ENCODE results near the gene SHISAL1.

The SHISAL1 gene

DNA sequence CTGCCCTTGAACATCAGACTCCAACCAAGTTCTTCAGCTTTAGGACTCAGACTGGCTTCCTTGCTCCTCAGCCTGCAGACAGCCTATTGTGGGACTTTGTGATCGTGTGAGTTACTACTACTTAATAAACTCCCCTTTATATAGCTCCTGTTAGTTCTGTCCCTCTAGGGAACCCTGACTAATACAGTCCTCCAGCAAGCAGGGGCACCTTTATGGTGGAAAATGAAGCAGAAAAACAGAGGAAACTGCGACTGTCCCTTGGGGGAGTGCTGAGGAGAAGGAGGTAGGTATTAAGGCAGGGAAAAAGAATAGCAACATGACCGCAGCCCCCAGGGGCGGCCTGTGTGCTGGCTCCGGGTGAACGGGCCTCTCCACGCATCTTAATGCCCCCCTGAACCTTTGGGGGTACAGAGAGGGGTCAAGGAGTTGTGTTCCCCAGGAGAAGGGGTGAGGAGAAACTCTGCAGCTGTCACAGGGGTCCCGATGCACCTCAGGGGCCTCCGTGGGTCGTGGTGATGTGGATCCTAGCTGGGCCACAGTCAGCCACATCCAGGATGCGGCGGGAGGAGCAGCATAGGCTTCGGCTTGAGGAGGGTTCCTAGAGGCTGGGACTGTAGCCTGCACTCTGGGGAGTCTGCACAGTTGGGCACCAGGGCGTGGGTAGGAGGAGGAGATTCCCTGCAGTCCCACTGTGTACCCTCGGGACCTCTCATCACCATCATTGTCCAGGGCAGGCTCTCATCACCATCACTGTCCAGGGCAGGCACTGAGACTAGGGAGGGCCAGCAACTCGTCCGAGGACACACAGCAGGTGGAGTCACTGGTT is 34.3 kb downstream of the SHISAL1 start:
- no peak for DNase-seq (ENCODE audit: low read depth, low spot score)

DNA sequence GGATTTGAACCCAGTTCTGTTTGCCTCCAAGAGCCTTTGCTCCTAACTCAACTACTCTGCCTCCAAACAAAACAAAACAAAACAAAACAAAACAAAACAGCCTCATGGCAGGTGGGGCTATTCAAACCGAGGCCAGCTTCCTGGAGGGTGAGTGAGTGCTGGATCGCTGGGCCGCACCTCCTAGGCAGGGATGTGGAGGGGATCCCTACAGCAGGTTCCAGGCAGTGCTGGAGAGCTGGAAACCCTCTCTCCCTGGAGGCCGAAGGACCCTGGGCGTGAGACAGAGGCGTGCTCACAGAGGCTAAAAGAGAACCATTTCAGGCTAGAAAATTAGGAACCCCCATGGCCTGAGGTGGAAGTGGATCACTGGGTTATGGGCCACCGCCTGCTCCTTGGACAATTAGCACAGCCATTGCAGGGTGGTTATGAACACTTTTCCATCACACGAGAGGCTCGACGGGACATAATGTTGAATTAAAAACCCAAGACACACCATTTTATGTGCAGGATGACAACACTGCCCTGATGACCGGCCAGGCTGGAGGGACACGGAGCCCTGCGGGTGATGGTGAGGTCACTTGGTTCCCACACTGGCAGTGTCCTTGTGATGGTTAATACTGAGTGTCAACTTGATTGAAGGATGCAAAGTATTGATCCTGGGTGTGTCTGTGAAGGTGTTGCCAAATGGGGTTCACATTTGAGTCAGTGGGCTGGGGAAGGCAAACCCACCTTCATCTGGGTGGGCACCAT is 35.2 kb downstream of the SHISAL1 start:
- DNase-seq (ENCODE audit: low read depth, low spot score), result no peak

DNA sequence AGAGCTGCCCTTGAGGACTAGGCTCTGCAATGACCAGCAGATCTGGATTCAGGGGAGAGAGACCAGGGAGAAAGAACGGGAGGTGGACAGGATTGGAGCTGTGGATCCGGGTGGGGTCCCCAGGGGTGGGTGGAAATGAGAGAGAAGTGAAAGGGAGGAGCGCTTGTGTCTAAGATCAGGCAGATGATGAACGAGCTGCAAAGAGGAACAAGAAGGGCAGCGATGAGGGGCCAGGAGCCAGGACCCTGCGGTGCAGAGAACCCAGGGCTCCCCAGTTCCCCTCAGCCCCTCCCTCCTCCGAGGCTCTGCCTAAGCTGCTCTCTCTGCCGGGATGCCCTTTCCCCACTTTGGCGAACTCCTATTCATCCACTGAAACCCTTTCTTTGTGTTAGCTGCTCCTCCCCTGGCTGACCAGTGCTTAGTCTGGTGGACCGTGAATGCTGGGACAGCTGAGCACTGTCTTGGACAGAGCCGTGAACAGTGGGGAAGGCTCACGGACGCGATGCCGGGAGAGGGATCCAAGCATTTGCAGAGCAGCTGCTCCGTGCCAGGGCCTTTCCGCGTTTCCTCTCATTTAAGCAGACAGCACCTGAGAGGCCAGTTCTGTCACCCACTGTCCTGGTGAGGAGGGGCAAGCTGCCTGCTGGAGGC is 35.9 kb downstream of the SHISAL1 start:
- no peak for DNase-seq (ENCODE audit: low read depth, low spot score)

DNA sequence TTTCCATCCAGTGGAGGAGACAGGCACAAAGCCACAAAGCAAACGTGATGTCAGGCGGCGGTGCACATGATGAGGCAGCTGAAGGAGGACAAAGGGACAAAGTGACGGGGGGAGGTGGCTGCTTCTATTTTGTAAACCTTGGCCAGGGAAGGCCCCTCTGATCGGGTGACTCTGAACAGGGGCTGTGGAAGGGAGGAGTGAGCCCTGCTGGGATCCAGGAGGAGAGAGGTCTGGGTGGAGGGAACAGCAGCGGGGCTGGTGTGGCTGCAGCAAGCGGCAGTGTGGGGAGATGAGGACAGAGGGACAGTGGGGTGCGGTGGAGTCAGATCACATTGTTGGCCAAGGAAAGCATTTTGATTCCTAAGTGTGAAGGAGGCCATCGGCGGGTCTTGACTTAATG is 36.7 kb downstream of the SHISAL1 start:
- no peak for DNase-seq (ENCODE audit: low read depth, low spot score)

DNA sequence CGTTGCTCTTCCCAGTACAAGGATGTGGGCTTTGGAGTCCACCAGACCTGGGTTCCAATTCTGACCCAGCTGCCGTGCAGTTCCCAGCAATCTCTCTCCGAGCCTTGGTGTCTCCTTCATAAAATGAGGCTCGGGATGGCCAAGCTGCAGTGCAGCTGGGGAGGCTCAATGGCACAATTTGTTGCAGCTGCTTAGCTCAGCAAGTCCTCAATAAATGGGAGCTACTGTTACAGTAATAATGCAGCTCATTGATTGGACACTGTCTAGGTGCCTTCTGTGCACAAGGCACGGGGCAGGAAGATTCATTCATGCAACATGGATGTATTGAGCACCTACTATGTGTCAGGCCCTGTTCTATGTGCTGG is 37.1 kb downstream of the SHISAL1 start:
- no peak for DNase-seq (ENCODE audit: low read depth, low spot score)

DNA sequence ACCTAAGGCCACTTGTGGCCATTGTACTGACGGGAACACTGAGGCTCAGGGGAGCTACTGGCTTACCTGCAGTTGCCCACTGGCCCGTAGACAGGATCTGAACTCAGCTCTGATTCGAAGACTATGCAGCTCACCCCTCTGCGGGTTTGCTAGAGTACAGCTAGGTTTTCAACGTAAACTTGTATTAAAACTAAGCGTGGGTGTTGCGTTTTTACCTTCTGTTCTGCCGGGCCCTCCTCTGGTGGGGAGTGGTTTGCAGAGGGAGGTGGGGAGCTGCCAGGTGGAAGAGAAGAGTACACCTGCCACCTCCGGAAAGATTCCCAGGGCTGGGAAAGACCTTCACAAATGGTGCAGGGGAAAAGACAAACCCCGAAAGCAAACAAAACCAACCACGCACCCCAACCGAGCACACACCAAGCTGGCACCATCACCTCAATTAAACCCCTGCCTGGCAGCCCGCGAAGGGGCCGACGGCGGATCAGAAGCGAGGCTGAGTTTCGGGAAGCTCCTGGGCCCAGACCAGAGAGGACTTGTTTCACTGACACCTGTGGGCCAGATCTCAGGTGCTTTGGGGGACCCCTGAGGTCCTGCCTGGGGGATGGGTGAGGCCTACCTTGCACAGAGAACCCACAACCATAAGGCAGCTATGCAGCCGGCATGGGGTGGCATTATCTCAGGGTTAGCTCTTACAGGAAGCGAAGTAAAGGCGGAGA is 37.7 kb downstream of the SHISAL1 start:
- no peak for DNase-seq (ENCODE audit: low read depth, low spot score)

DNA sequence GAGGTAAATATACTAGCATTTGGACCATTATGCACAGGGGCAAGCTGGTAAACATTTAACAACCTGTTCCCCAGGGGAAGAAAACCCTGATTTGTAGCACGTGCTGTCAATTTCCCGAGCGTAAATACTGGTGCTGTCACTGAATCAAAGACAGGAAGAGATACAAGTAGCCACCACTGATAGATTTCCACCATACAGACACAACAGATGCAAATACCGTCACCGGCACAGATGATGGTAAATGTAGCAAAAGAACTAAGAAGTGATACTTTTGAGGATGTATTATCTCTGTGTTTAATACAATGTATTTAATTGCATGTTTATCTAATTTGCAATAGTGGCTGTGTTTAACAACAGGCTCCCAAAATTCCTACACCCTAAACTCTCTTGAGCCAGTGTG is 39.6 kb downstream of the SHISAL1 start:
- no peak for DNase-seq (ENCODE audit: low read depth, low spot score)

DNA sequence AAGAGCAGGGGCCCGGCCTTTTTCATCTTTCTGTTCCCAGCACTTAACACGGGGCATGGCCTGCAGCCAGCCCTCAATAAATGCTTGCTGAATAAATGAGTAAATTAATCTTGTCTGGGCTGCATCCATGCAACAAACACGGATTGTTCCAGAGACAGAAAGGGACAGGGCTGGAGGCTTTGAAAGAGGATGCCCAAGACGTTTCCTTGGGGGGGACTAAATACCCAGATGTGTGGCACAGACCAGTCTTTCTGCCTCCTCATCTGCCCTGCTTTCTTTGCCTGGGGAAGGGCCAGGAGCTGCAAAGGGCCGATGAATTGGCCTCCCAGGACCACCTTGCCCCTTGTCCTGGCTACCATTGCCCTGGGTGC is 40.4 kb downstream of the SHISAL1 start:
- no peak for DNase-seq (ENCODE audit: low read depth, low spot score)

DNA sequence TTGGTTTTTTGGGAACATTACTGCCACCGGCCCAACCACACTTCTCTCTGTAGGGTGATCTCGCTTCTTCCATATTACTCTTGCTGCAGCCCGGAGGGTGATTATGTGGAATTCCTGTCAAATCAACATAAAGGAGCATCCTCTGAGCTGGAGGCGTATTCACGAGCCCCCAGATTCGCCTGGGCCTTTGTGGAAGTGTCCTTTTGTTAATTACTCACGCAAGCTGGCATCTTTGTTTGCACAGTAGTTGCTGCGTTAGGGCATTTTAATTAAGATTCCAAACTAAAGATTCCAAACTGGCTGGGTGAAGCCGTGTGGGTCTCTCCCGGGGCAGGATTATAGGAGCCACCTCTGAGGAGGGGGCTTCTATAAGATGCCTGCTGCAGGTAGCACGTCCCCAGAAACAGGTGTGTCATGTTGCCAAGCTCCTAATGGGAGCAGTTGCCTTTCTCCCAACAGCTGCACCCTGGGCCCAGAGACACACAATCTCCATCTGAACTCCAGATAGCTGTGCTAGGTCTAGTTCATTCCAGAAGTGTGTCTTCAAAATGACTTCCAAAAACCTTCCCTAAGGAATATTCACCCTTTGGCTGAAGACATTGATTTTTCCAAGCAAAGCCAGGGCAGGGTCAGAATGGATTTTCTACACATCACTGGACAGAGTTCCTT is 40.9 kb downstream of the SHISAL1 start:
- DNase-seq (ENCODE audit: low read depth, low spot score), result no peak

DNA sequence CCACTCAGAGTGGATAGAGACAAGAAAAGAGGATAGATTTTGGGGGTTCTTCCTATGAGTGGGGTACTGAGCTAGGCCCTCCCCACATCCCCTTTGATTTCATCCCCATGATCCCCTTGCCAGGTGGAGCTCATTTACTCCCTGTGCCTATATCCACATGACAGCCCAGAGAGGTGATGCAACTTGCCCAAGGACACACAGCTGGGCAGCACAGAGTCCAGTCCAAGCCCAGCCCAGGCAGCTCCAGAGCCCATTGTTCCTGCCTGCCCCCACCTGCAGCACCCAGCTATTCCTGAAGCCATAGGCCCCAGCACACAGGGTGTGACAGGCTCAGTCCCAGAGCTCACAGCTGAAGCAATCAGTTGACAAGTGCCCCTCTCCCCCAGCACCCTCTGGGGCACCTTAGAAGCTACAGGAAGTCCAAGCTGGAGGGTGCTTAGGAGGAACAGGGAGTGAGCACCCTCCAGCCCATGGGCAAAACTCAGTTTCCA is 41.7 kb downstream of the SHISAL1 start:
- DNase-seq (ENCODE audit: low read depth, low spot score), result no peak

DNA sequence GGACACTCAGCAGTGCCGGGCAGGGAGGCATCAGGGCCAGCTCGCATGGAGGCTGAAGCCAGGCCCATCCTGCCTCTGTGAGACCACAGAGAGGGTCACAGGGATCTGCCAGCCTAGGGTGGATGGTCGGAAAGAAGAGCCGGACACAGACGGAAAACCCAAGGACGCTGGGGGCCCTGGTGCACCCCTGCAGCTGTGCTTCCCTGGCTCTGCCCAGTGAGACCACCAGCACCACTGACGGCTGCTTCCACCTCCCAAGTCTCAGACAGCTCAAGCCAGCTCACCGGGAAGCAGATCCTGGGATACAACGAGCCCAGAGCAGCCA is 42.2 kb downstream of the SHISAL1 start:
- no peak for DNase-seq (ENCODE audit: low read depth, low spot score)

DNA sequence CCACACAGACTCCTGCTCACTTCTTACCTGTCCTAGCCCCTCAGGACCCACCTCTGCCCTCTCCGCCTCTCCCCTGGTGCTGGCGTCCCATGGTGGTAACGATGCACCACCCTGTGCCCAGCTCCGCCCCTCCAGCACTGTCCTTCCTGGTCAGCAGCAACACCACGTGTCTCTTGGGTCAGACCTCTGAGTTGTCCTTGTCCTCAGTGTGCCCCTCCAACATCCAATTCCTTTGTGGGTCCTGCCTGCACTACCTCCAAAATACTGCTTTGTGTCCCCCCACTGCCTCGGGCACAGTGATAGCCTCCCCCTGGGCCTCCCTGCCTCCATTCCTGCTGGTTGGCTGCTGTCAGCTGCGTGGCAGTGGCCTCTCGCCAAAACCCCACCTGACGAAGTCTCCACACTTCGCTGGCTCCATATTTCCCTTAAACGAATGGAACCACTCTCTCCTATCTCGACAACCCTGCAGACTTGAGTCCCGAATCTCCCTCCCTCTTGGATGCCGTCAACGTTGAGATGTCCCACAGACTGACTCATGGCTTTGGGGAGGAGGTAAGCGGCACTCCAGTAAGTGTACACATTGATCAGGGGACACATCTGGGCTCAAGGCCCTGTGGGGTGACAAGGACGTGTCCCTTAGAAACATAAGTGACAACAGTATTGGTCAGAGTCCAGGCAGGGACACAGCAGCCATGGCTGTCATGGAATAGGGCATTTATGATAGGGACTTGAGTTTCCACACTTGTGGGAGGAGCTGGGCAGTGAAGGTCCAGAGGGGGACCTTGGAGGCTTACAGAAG is 42.8 kb downstream of the SHISAL1 start:
- DNase-seq (ENCODE audit: low read depth, low spot score), result no peak

DNA sequence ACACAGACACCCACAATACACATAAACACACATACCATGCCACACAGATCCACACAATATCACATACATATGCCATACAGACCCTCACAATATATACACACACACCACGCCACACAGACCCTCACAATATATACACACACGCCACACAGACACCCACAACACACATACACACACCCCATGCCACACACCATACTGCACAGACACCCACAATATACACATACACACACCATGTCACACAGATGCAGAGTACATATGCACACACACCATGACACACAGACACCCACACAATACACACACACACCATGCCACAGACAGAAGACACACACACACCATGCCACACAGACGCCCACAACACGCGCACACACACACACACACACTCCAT is 43.6 kb downstream of the SHISAL1 start:
- DNase-seq (ENCODE audit: low read depth, low spot score), result no peak

DNA sequence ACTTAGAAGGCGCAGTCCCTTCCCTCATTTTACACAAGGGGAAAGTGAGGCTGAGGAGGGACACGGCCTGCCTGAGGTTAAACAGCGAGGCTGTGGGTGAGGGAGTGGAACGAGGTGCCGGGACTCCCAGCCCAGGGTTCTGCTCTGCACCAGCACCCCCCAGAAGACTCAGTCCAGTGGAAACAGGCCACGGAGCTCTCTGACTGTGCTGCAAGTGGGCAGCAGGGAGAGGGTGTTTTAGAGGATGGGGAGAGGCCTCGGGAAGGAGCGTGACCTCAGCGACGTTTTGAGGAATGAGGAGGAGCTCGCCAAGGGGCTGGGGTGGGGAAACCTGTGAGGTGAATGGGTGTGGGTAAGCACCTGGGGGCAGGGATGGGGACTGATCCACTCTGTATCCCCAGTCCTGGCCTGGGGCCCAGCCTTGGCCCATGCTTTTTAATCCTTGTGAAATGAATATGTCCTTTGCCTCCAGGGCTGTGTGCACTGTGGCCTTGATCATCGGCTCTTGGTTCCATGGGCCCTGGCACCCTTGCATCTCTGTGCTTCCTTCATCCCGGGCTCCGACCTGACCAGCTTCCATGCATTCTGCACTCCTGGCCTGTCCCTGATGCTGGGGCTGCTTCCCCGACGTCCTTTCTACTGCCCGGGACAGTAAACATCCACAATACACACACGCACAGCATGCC is 44.2 kb downstream of the SHISAL1 start:
- DNase-seq (ENCODE audit: low read depth, low spot score), result no peak

DNA sequence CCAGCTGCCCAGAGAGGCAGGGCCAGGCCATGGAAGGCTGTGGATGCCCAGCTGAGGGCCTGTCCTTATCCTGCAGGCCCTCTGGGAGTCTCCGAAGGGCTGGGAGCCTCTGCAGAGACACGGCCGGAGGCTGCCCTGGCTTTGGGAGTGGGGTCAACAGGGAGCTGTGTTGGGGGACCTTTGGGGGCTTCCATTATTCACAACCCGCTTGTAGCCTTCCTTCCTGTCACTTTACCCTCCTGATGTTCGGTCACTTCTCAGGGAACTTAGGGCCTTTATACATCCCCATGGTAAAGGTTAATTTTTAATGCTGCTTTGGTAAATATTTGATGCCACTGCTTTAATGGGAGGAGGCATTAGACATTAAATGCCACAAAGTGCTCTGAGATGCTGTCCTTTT is 44.9 kb downstream of the SHISAL1 start:
- DNase-seq (ENCODE audit: low read depth, low spot score), result no peak

DNA sequence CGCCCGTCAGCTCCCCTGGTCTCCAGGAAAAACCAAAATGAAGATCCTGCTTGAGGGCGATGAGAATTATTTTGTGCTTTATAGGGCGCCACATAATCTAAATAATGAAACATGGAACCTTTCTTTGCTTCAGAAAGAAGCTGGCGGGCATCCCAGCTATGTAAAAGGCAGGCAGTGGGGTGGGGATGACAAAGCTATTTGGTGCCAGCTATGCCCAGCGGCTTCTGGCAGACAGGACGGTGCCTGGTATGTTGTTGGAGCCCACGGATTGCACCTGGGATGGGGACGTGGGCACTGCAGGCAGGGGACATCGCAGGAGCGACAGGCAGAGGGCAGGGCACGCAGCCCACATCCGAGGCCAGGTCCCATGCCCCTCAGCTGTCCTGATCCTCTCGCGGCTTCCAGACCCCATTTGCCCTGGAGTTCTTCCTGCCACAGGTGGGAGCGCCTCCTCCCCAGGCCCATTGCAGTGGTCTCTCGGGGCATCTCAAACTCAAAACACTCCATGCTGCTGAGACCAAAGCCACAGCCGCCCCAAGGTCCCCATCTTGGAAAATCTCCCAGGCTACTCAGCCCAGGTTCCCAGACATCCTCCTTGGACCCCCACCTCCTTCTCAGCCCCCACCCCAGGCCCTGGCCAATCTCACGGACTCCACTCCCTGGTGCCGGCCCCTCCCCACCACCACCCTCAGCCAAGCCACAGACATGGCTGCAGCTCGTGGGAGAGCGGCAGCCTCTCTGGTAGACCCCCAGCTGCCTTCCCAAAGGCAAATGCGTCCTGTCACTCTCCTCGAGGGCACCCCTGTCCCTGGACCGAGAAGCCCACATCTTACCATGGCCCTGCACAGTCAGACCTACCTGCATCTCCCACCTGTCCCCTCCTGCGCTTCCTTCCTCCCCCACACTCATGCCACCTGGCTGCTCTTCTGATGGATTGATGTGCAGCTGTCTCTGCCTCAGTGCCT is 45.7 kb downstream of the SHISAL1 start:
- DNase-seq (ENCODE audit: low read depth, low spot score), result no peak

DNA sequence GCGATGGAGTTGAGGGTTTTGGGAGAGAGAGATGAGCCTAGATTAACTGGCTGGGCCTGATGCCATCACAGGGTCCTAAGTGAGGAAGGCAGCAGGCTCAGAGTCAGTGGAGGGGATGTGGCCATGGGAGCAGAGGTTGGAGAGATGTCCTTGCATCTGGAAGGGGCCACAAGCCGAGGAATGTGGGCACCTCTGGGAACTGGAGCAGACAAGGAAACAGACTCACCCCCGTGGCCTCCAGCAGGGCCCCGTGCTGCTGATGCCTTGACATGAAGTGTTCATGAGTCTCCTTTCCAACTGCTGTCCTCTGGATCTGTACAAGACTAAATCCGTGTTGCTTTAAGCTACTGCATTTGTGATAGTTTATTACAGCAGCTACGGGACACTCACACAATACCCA is 49.2 kb downstream of the SHISAL1 start:
- DNase-seq (ENCODE audit: low read depth, low spot score), result no peak

DNA sequence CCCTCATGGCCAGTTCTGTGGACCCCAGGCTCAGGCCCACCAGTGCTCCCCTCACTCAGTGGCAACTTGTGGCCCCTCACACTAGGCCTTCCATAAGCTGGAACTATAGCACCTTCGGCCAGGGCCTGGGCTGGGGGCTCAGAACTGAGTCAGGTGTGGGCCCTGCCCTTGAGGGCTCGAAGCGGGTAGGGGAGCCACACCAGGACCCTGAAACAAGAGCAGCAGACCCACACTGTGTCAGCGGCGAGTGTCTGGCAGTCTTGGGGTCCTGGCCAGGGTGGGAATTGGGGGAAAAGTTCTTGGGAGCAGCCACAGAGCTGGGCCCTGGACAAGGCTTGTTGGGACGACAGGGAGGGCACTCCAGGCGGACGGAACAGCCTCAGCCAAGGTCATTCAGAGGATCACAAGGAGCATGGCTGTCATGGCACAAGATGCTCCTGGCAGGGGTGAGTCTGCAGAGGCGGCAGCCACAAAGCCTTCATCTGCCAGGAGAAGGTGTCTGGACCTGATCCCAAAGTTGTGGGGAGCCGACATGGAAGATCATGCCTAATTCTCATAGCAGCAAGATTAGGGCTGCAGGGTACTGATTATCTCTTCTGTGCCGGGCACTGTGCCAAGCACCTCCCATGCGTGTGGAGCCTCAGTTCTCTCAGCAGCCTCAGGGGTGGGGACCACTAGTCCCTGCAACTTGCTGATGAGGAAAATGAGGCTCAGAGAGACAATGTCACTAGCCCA is 50.7 kb downstream of the SHISAL1 start:
- no peak for DNase-seq (ENCODE audit: low read depth, low spot score)
